Vagina (tissue), 2 donors: ENCODE data around the gene DYNLT4.

Experiments used
- CTCF ChIP-seq, 3 experiments: fragments of 450-650 bp in 2 of 3; fragments of 200-600 bp in 1 of 3; sonication (generic) in 1 of 3; IDR thresholded peaks; one replicate each; pipeline ENCODE4 v1.5.1; 2017 to 2019; ENCODE audit warnings: antibody characterized with exemption in 3 of 3, mild to moderate bottlenecking in 2 of 3, moderate library complexity in 2 of 3
- POLR2A ChIP-seq, 2 donors: fragments of 450-650 bp; IDR thresholded peaks; one replicate each; pipeline ENCODE4 v1.6.1; 2017; ENCODE audit warnings: antibody characterized with exemption in 2 of 2, mild to moderate bottlenecking in 2 of 2, moderate library complexity in 2 of 2

GRCh38 chr1:44787506-44787905 lies 19.6 kb downstream of the DYNLT4 start:
- TF ChIP-seq POLR2A (IDR thresholded peaks at IDR 0.05) (no peak), CTCF (IDR thresholded peaks at IDR 0.05) (no peak)
